WTC11 (cell line): Measurements from ENCODE around the gene FZR1. TPM values are rescaled to one million over a fixed set of nuclear protein-coding genes. Genes with fewer than 3 reads are reported as not detected.

Source experiments
- ATAC-seq: fragments of 200-7000 bp; cut with Tn5 transposase; 2 replicates; pipeline ENCODE4 v1.10.0; 2021; ENCODE audit warnings: mild to moderate bottlenecking, moderate library complexity
- CTCF ChIA-PET: fragments of 300-600 bp; sonication (Branson Sonifier 250); formaldehyde crosslinking; loops from one replicate; lab custom pipeline; 2021; ENCODE audit warnings: antibody characterized with exemption; lab: Charles Lee
- POLR2A ChIA-PET: fragments of 350-600 bp; sonication (Branson Sonifier 250); formaldehyde crosslinking; loops from one replicate; lab custom pipeline; 2021; ENCODE audit warnings: antibody characterized with exemption; lab: Charles Lee
- DNase-seq: peaks from one replicate; pipeline ENCODE4 v3.0.0; 2021; ENCODE audit warnings: low spot score
- H3K27ac Mint-ChIP-seq: 2 replicates; pipeline ENCODE4 v1.8.0; 2021; ENCODE audit warnings: mixed read lengths
- H3K27me3 Mint-ChIP-seq: 2 replicates; pipeline ENCODE4 v1.8.0; 2021; ENCODE audit warnings: low read depth, mild to moderate bottlenecking, moderate library complexity, mixed read lengths
- H3K36me3 Mint-ChIP-seq: 2 replicates; pipeline ENCODE4 v1.8.0; 2021; ENCODE audit warnings: mixed read lengths
- H3K4me1 Mint-ChIP-seq: 2 replicates; pipeline ENCODE4 v1.8.0; 2022; ENCODE audit warnings: mixed read lengths
- H3K4me3 Mint-ChIP-seq: 2 replicates; pipeline ENCODE4 v1.8.0; 2021; ENCODE audit warnings: mild to moderate bottlenecking, moderate library complexity, mixed read lengths
- H3K9me3 Mint-ChIP-seq: 2 replicates; pipeline ENCODE4 v1.8.0; 2021; ENCODE audit warnings: mixed read lengths
- CTCF ChIP-seq: fragments of 200-600 bp; IDR thresholded peaks from 2 replicates; pipeline ENCODE4 v1.8.0; 2022; ENCODE audit warnings: antibody characterized with exemption
- FOXP4 ChIP-seq: sonication (generic); formaldehyde crosslinking; IDR thresholded peaks from 2 replicates; pipeline ENCODE4 v1.8.0; 2022; ENCODE audit warnings: mild to moderate bottlenecking, missing genetic modification reagents
- HMGA2 ChIP-seq: fragments of 250-450 bp; sonication (Bioruptor Pico); IDR thresholded peaks from 2 replicates; pipeline ENCODE4 v1.4.0; 2021; ENCODE audit warnings: mild to moderate bottlenecking, moderate library complexity
- HMGXB4 ChIP-seq: sonication (generic); formaldehyde crosslinking; IDR thresholded peaks from 2 replicates; pipeline ENCODE4 v1.8.1; 2023; ENCODE audit warnings: mild to moderate bottlenecking, moderate library complexity, missing genetic modification reagents
- NFYB ChIP-seq: sonication (generic); formaldehyde crosslinking; conservative IDR thresholded peaks from 2 replicates; pipeline ENCODE4 v1.8.0; 2022; ENCODE audit warnings: low read depth, missing genetic modification reagents
- OVOL2 ChIP-seq: fragments of 250-450 bp; sonication (Bioruptor Pico); IDR thresholded peaks from 2 replicates; pipeline ENCODE4 v1.9.0; 2021; ENCODE audit warnings: mild to moderate bottlenecking, borderline replicate concordance
- PRDM15 ChIP-seq: sonication (generic); formaldehyde crosslinking; IDR thresholded peaks from 2 replicates; pipeline ENCODE4 v1.8.0; 2022; ENCODE audit warnings: missing genetic modification reagents
- PRRX2 ChIP-seq: fragments of 250-450 bp; sonication (Bioruptor Pico); IDR thresholded peaks from 2 replicates; pipeline ENCODE4 v1.8.0; 2021; ENCODE audit warnings: mild to moderate bottlenecking
- SMAD3 ChIP-seq: sonication (generic); formaldehyde crosslinking; IDR thresholded peaks from 2 replicates; pipeline ENCODE4 v1.8.0; 2022; ENCODE audit warnings: missing genetic modification reagents, mild to moderate bottlenecking, borderline replicate concordance
- SMAD4 ChIP-seq: sonication (generic); formaldehyde crosslinking; IDR thresholded peaks from 2 replicates; pipeline ENCODE4 v1.8.0; 2022; ENCODE audit warnings: mild to moderate bottlenecking, missing genetic modification reagents
- SOX15 ChIP-seq: fragments of 250-450 bp; sonication (Bioruptor Pico); IDR thresholded peaks from 2 replicates; pipeline ENCODE4 v1.9.0; 2021; ENCODE audit warnings: mild to moderate bottlenecking
- ZBTB21 ChIP-seq: sonication (generic); formaldehyde crosslinking; IDR thresholded peaks from 2 replicates; pipeline ENCODE4 v1.8.1; 2023; ENCODE audit warnings: mild to moderate bottlenecking, missing genetic modification reagents, borderline replicate concordance
- ZNF317 ChIP-seq: sonication (generic); formaldehyde crosslinking; IDR thresholded peaks from 2 replicates; pipeline ENCODE4 v1.8.1; 2023; ENCODE audit warnings: low read depth, mild to moderate bottlenecking, moderate library complexity, missing genetic modification reagents, borderline replicate concordance
- ZSCAN18 ChIP-seq: fragments of 250-450 bp; sonication (Bioruptor Pico); IDR thresholded peaks from 2 replicates; pipeline ENCODE4 v2.1.2; 2022; ENCODE audit warnings: mild to moderate bottlenecking, moderate library complexity
- total RNA-seq: library from RNA; stranded (reverse); gene quantifications from 3 replicates; pipeline ENCODE4 v1.2.3, GENCODE V29; 2021

The FZR1 gene
- total RNA-seq, 1 experiment from 2014 or later = 60.8 TPM

- Mint-ChIP-seq H3K27me3 (peaks cover 80% of the 10 kb centered on the region), H3K27ac (no peak overlapping the region), H3K4me1 (peaks cover 8% of the 10 kb centered on the region), H3K36me3 (peaks cover 5% of the 10 kb centered on the region), H3K9me3 (peaks cover 8% of the 10 kb centered on the region), H3K4me3 (peak overlapping the region; percentile 60)
- POLR2A ChIA-PET = interaction anchor here (0.7 to 1.1 kb wide), 2 partner anchors 15 to 97 kb away, joined by 3 to 5 read pairs; no protein-coding TSS in a partner anchor
- CTCF ChIA-PET = interaction anchor here (0.7 to 2.5 kb wide), 9 partner anchors 8 to 1710 kb away, joined by 3 to 21 read pairs (median 6); no protein-coding TSS in a partner anchor
- ATAC-seq (peak; percentile 45), DNase-seq (no peak)
- TF ChIP-seq FOXP4 (CRISPR knock-in tag) = no peak
- no peak for TF ChIP-seq SMAD3
- no peak for TF ChIP-seq ZSCAN18 (CRISPR knock-in tag)
- no peak for TF ChIP-seq PRRX2 (CRISPR knock-in tag)
- no peak for TF ChIP-seq PRDM15
- TF ChIP-seq HMGA2 (CRISPR knock-in tag) = no peak
- TF ChIP-seq SOX15 = no peak
- TF ChIP-seq ZNF317 (CRISPR knock-in tag) = no peak
- TF ChIP-seq SMAD4 (CRISPR knock-in tag) = no peak
- TF ChIP-seq ZBTB21 (CRISPR knock-in tag) = no peak
Observed at GRCh38 chr19:3464587-3465235, 41.4 kb upstream of the FZR1 start.

GRCh38 chr19:3465552-3465951 lies 40.6 kb upstream of the FZR1 start:
- no peak overlapping the region for H3K27ac Mint-ChIP-seq
- H3K4me3 Mint-ChIP-seq = peak overlapping the region; percentile 55
- DNase-seq = no peak
- H3K4me1 Mint-ChIP-seq = peaks cover 7% of the 10 kb centered on the region
- CTCF ChIA-PET = interaction anchor here (0.7 to 2.5 kb wide), 4 partner anchors 19 to 1709 kb away, joined by 3 to 21 read pairs (median 8); no protein-coding TSS in a partner anchor
- POLR2A ChIA-PET = no interaction called here
- H3K27me3 Mint-ChIP-seq = peaks cover 80% of the 10 kb centered on the region
- peak; percentile 21; the same call in 1 of the 2 replicates for ATAC-seq
- H3K36me3 Mint-ChIP-seq = peaks cover 5% of the 10 kb centered on the region
- H3K9me3 Mint-ChIP-seq = peaks cover 8% of the 10 kb centered on the region
- peak; percentile 30 for TF ChIP-seq NFYB (CRISPR knock-in tag)
- no peak for TF ChIP-seq PRDM15
- no peak for TF ChIP-seq HMGXB4
- TF ChIP-seq OVOL2 (CRISPR knock-in tag) = no peak
- no peak for TF ChIP-seq ZSCAN18 (CRISPR knock-in tag)
- TF ChIP-seq CTCF = no peak
